GM23248 (cell line): ENCODE data around the gene GALNT18. TPM values are rescaled to one million over a fixed set of nuclear protein-coding genes. Genes with fewer than 3 reads are reported as not detected.
A peak's percentile ranks its signal among the peaks of the same experiment; 100 is the strongest.

ENCODE experiments used
- DNase-seq: peaks from one replicate; pipeline ENCODE4 v3.0.0-alpha.2; 2015
- H2AFZ ChIP-seq: fragments of 200-600 bp; sonication (generic); 2 replicates; pipeline ENCODE4 v1.6.1; 2016; ENCODE audit warnings: antibody characterized with exemption
- H3F3A ChIP-seq: fragments of 200-600 bp; sonication (generic); 2 replicates; pipeline ENCODE4 v1.6.1; 2016; ENCODE audit warnings: mild to moderate bottlenecking, antibody characterized with exemption, mixed run types; ENCODE audit not compliant: insufficient read depth
- H3K27ac ChIP-seq: fragments of 200-600 bp; sonication (generic); 2 replicates; pipeline ENCODE4 v1.5.1; 2016; ENCODE audit warnings: mild to moderate bottlenecking
- H3K27me3 ChIP-seq: fragments of 200-600 bp; sonication (generic); replicated peaks from 2 replicates; pipeline ENCODE4 v1.6.1; 2016; ENCODE audit warnings: mild to moderate bottlenecking; ENCODE audit not compliant: insufficient read depth
- H3K36me3 ChIP-seq: fragments of 200-600 bp; sonication (generic); 2 replicates; pipeline ENCODE4 v1.6.1; 2016; ENCODE audit warnings: low read depth, mild to moderate bottlenecking
- H3K4me1 ChIP-seq: fragments of 200-600 bp; sonication (generic); 2 replicates; pipeline ENCODE4 v1.6.1; 2016; ENCODE audit warnings: mild to moderate bottlenecking; ENCODE audit not compliant: insufficient read depth
- H3K4me2 ChIP-seq: fragments of 200-600 bp; sonication (generic); one replicate; pipeline ENCODE4 v1.6.1; 2016; ENCODE audit warnings: mild to moderate bottlenecking; ENCODE audit not compliant: unreplicated experiment
- H3K4me3 ChIP-seq: fragments of 200-600 bp; sonication (generic); 2 replicates; pipeline ENCODE4 v1.5.1; 2016; ENCODE audit warnings: mild to moderate bottlenecking
- H3K79me2 ChIP-seq: fragments of 200-600 bp; sonication (generic); 2 replicates; pipeline ENCODE4 v1.6.1; 2016; ENCODE audit warnings: mild to moderate bottlenecking; ENCODE audit not compliant: insufficient read depth
- H3K9ac ChIP-seq: fragments of 200-600 bp; sonication (generic); 2 replicates; pipeline ENCODE4 v1.6.1; 2016; ENCODE audit warnings: mild to moderate bottlenecking
- H3K9me2 ChIP-seq: fragments of 200-600 bp; sonication (generic); 2 replicates; pipeline ENCODE4 v1.6.1; 2016; ENCODE audit warnings: mixed run types, mild to moderate bottlenecking, moderate library complexity; ENCODE audit not compliant: insufficient read depth
- H3K9me3 ChIP-seq: fragments of 200-600 bp; sonication (generic); one replicate; pipeline ENCODE4 v1.6.1; 2017; ENCODE audit warnings: low read depth
- H4K20me1 ChIP-seq: fragments of 200-600 bp; sonication (generic); 2 replicates; pipeline ENCODE4 v1.6.0; 2016; ENCODE audit not compliant: insufficient read depth
- EZH2 ChIP-seq: fragments of 200-600 bp; sonication (generic); IDR thresholded peaks from 2 replicates; pipeline ENCODE4 v1.6.1; 2018; ENCODE audit warnings: antibody characterized with exemption, mild to moderate bottlenecking; ENCODE audit not compliant: insufficient read depth, poor library complexity, severe bottlenecking
- EZH2phosphoT487 ChIP-seq: fragments of 200-600 bp; sonication (generic); IDR thresholded peaks from 2 replicates; pipeline ENCODE4 v1.6.1; 2018; ENCODE audit warnings: antibody characterized with exemption, moderate library complexity, mild to moderate bottlenecking, low read depth; ENCODE audit not compliant: insufficient read depth
- WGBS, 2 experiments: methylation state at CpG; one replicate each; pipeline ENCODE4 v1.1.6; 2015 to 2017; ENCODE audit warnings: low lambda C conversion rate in 2 of 2, low coverage in 1 of 2; ENCODE audit errors: missing lambda C conversion rate in 2 of 2; 5-methylcytosine and 5-hydroxymethylcytosine counted together
- in situ Hi-C: fragments of 300-500 bp; cut with MboI; formaldehyde crosslinking; loops from 2 replicates; pipeline ENCODE4 v1.15.0; 2020
- polyA plus RNA-seq: library from polyadenylated mRNA; unstranded; fragments of >200 nt; fragmentation: Nextera tagmentation; extraction: Ambion mirVana; gene quantifications from 2 replicates; pipeline ENCODE4 v1.2.1, GENCODE V29; 2016
- total RNA-seq: library from RNA; depleted of rRNA; stranded (reverse); fragments of >200 nt; shearing (Covaris generic); gene quantifications from 2 replicates; pipeline ENCODE4 v1.2.3, GENCODE V29; 2014

The GALNT18 gene
- total and polyA plus RNA-seq, 2 experiments from 2014 or later = 4.1 to 5.6 TPM

- no peak overlapping the region for H2AFZ ChIP-seq
- 68 to 77% methylated on average over 5 of the region's 5 CpGs for WGBS, 2 experiments
Observed at GRCh38 chr11:11281626-11282025, 340.2 kb downstream of the GALNT18 start.

DNA sequence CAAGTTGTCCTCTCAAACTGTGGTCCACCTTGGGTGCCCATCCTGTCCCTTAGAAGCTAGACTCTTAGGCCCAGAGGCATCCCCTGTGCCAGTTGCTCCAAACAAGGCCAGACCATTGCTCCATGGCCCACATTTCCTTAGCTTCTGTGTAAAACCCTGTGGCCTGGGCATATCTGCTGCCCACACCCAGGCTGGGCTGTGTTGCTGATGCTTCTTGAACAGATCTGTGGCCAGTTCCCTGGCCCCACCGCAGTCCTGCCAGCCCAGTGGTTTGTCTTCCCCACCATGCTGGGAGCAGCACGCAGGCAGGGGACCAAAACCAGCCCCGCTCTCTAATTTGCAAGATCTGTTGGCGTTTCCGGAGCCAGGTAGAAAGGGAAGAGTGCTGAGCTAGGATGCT, 341.0 kb downstream of the GALNT18 start:
- no peak overlapping the region for H2AFZ ChIP-seq
- 94 to 98% methylated on average over 5 of the region's 5 CpGs for WGBS, 2 experiments
- no peak for DNase-seq

More at GRCh38 chr11:11281626-11282025, 340.2 kb downstream of the GALNT18 start:
- no peak overlapping the region for H3K9ac ChIP-seq
- no peak overlapping the region for H3K4me3 ChIP-seq
- H3K27me3 ChIP-seq = peaks cover 8% of the 10 kb centered on the region; the same call in 1 of the 2 replicates
- no peaks in the 10 kb centered on the region for H3K36me3 ChIP-seq
- no peak overlapping the region for H3K27ac ChIP-seq
- no peak for DNase-seq
- no peaks in the 10 kb centered on the region for H4K20me1 ChIP-seq
- no peaks in the 10 kb centered on the region for H3F3A ChIP-seq
- 0 out of 2 replicates have a peak, but pooled peaks cover 3% of the 10 kb centered on the region for H3K4me1 ChIP-seq
- H3K9me3 ChIP-seq = no peaks in the 10 kb centered on the region
- no peak overlapping the region for H3K4me2 ChIP-seq
- H3K79me2 ChIP-seq = no peaks in the 10 kb centered on the region
- TF ChIP-seq EZH2phosphoT487 = no peak
- TF ChIP-seq EZH2 = no peak
- no peaks in the 10 kb centered on the region for H3K9me2 ChIP-seq
- in situ Hi-C loops = no loop called here

DNA sequence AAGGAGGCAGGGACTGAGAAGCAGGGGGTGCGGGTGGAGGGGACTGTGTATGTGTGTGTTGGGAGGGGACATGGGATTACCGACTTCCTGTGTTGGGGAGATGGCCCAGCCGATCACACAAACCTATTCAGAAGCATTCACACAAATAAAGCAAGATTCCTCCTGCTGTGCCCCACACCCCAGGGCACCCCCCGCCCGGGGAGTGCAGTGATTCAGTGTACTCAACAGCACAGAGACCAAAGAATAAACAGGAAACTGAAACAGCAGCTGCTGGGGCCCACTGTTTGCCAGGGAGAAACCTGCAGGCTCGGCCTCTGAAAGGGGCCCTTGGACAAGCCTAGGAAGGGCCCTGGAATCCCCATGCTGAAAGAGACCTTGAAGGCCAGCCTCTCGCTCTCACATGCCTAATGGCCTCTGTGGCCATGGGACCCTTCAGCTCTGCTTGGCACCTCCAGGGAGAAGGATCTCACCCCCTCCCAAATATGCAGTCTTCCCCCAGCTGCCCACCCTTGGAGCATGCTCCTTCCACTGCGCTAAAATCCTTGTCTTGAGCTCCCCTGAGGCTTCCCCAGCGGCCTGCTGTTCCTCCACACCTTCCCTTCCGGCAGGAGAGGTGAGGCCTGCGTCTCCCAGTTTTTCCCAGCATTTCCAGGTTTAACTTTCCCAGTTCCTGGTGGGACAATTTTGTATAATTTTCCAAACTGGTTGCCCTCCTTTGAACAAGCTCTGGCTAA, 341.7 kb downstream of the GALNT18 start:
- Histone ChIP-seq H3K36me3 (no peaks in the 10 kb centered on the region), H3K4me1 (0 out of 2 replicates have a peak, but pooled peaks cover 3% of the 10 kb centered on the region), H3F3A (no peaks in the 10 kb centered on the region), H3K4me3 (no peak overlapping the region), H3K27me3 (no peaks in the 10 kb centered on the region), H4K20me1 (no peaks in the 10 kb centered on the region), H3K4me2 (no peak overlapping the region), H3K9me3 (no peaks in the 10 kb centered on the region), H3K79me2 (no peaks in the 10 kb centered on the region), H3K27ac (no peak overlapping the region), H3K9me2 (no peaks in the 10 kb centered on the region), H2AFZ (peak overlapping the region; percentile 41; the same call in 1 of the 2 replicates), H3K9ac (no peak overlapping the region)
- DNase-seq = peak; percentile 10
- TF ChIP-seq EZH2 = no peak
- no peak for TF ChIP-seq EZH2phosphoT487
- in situ Hi-C loops = no loop called here
- WGBS, 2 experiments = 69 to 74% methylated on average over 8 to 11 of the region's 11 CpGs

More for the DNA sequence above, 341.0 kb downstream of the GALNT18 start:
- Histone ChIP-seq H3K27ac (no peak overlapping the region), H3K4me2 (no peak overlapping the region), H3K9ac (no peak overlapping the region), H3K36me3 (no peaks in the 10 kb centered on the region), H3K9me2 (no peaks in the 10 kb centered on the region), H3K79me2 (no peaks in the 10 kb centered on the region), H3K4me1 (0 out of 2 replicates have a peak, but pooled peaks cover 3% of the 10 kb centered on the region), H3K4me3 (no peak overlapping the region), H3K9me3 (no peaks in the 10 kb centered on the region), H4K20me1 (no peaks in the 10 kb centered on the region), H3K27me3 (no peaks in the 10 kb centered on the region), H3F3A (no peaks in the 10 kb centered on the region)
- in situ Hi-C loops = no loop called here
- TF ChIP-seq EZH2 (no peak), EZH2phosphoT487 (no peak)

GRCh38 chr11:11272254-11272653, 349.6 kb downstream of the GALNT18 start:
- Histone ChIP-seq H3K9me3 (no peaks in the 10 kb centered on the region), H3K27me3 (no peaks in the 10 kb centered on the region), H3K9ac (no peak overlapping the region), H3K27ac (no peak overlapping the region), H4K20me1 (no peaks in the 10 kb centered on the region), H3K4me3 (no peak overlapping the region), H3K4me2 (no peak overlapping the region), H3F3A (no peaks in the 10 kb centered on the region), H3K79me2 (no peaks in the 10 kb centered on the region), H2AFZ (no peak overlapping the region), H3K4me1 (no peaks in the 10 kb centered on the region), H3K36me3 (no peaks in the 10 kb centered on the region), H3K9me2 (no peaks in the 10 kb centered on the region)
- TF ChIP-seq EZH2phosphoT487 (no peak), EZH2 (no peak)
- WGBS, 2 experiments = 71 to 86% methylated on average over 1 of the region's 1 CpG
- no peak for DNase-seq
- in situ Hi-C loops = no loop called here
